Measurements from ENCODE around the gene BRME1.

BRME1 gene

GRCh38 chr19:13833330-13834243 is 72.3 kb downstream of the BRME1 start:
- in situ Hi-C loops (cut with MboI; ENCODE audit: low sequenced_read_pairs) = no loop called here

Measured in hTERT RPE-1 (cell line).